OCI-LY7 (cell line): ENCODE data around the gene AFTPH. TPM values are rescaled to one million over a fixed set of nuclear protein-coding genes. Genes with fewer than 3 reads are reported as not detected.

Experiments used
- BruUV-seq: library from RNA; stranded (reverse); fragments of 400-500 nt; replicated peaks from 2 replicates; lab custom pipeline; 2021; lab: Mats Ljungman, UMichigan
- CTCF ChIA-PET: fragments of 300-600 bp; sonication (Branson Sonifier 250); formaldehyde crosslinking; loops from one replicate; lab custom pipeline; 2022; ENCODE audit warnings: antibody characterized with exemption; ENCODE audit not compliant: unreplicated experiment; lab: Charles Lee
- POLR2A ChIA-PET: fragments of 300-600 bp; sonication (Branson Sonifier 250); formaldehyde crosslinking; loops from one replicate; lab custom pipeline; 2022; ENCODE audit warnings: antibody characterized with exemption; lab: Charles Lee
- DNase-seq: peaks from one replicate; pipeline ENCODE4 v3.0.0-alpha.2; 2015; ENCODE audit warnings: low spot score
- H2AFZ ChIP-seq: fragments of 200-600 bp; sonication (generic), shearing (Covaris generic); 2 replicates; pipeline ENCODE4 v1.6.1; 2014; ENCODE audit warnings: mild to moderate bottlenecking, antibody characterized with exemption, low read length, moderate library complexity
- H3K27ac ChIP-seq: fragments of 200-600 bp; sonication (generic); 2 replicates; pipeline ENCODE4 v1.5.1; 2014; ENCODE audit warnings: mixed run types, low read depth, mild to moderate bottlenecking, moderate library complexity, low read length, inconsistent platforms; ENCODE audit not compliant: poor library complexity, severe bottlenecking
- H3K36me3 ChIP-seq: fragments of 200-600 bp; sonication (generic); 2 replicates; pipeline ENCODE4 v1.6.1; 2014; ENCODE audit warnings: mild to moderate bottlenecking, antibody characterized with exemption, low read length, moderate library complexity, mixed read lengths; ENCODE audit not compliant: insufficient read depth
- H3K4me1 ChIP-seq: fragments of 200-600 bp; sonication (generic); 2 replicates; pipeline ENCODE4 v1.5.1; 2014; ENCODE audit warnings: mild to moderate bottlenecking, low read length; ENCODE audit not compliant: insufficient read depth, poor library complexity, severe bottlenecking
- H3K4me2 ChIP-seq: fragments of 200-600 bp; sonication (generic); 2 replicates; pipeline ENCODE4 v1.6.1; 2014; ENCODE audit warnings: mild to moderate bottlenecking, low read length
- H3K4me3 ChIP-seq: fragments of 200-600 bp; sonication (generic); 2 replicates; pipeline ENCODE4 v1.5.1; 2014; ENCODE audit warnings: mild to moderate bottlenecking, low read depth, low read length; ENCODE audit not compliant: poor library complexity, severe bottlenecking
- H3K79me2 ChIP-seq: fragments of 200-600 bp; sonication (generic); 2 replicates; pipeline ENCODE4 v1.6.1; 2016; ENCODE audit warnings: low read depth, mild to moderate bottlenecking, low read length, moderate library complexity, mixed read lengths; ENCODE audit not compliant: insufficient read depth
- H3K9me2 ChIP-seq: fragments of 200-600 bp; sonication (generic); 2 replicates; pipeline ENCODE4 v1.6.1; 2016; ENCODE audit warnings: mild to moderate bottlenecking, low read length, mixed read lengths; ENCODE audit not compliant: insufficient read depth
- H3K9me3 ChIP-seq: fragments of 200-600 bp; sonication (generic); 2 replicates; pipeline ENCODE4 v1.6.1; 2014; ENCODE audit warnings: mild to moderate bottlenecking, mixed run types, low read length, mixed read lengths
- H4K20me1 ChIP-seq: fragments of 200-600 bp; sonication (generic); 2 replicates; pipeline ENCODE4 v1.6.1; 2014; ENCODE audit warnings: mild to moderate bottlenecking, antibody characterized with exemption, low read length, moderate library complexity, mixed read lengths; ENCODE audit not compliant: insufficient read depth
- EZH2phosphoT487 ChIP-seq: fragments of 200-600 bp; sonication (generic); IDR thresholded peaks from 2 replicates; pipeline ENCODE4 v1.6.1; 2018; ENCODE audit warnings: low read depth, borderline replicate concordance, mild to moderate bottlenecking, mixed run types, antibody characterized with exemption, low read length, moderate library complexity, mixed read lengths
- intact Hi-C: fragments of 100-400 bp; cut with micrococcal nuclease; formaldehyde crosslinking; loops from one replicate; pipeline ENCODE4 v1.10.0; 2022; ENCODE audit not compliant: unreplicated experiment
- total RNA-seq, 2 experiments: library from RNA; depleted of rRNA in 1 of 2; stranded (reverse); fragments of >200 nt in 1 of 2; shearing (Covaris generic) in 1 of 2; gene quantifications; 2 replicates each; pipeline ENCODE4 v1.2.3, GENCODE V29; 2014 to 2022
- TF ChIP-seq, protein P1 (sequence below): fragments of 200-600 bp; sonication (generic); conservative IDR thresholded peaks from 2 replicates; pipeline ENCODE4 v1.5.1; 2014; ENCODE audit warnings: mild to moderate bottlenecking, antibody characterized with exemption, low read length, moderate library complexity, mixed read lengths

AFTPH gene
- total RNA-seq, 2 experiments from 2014 or later: 30.0 to 40.6 TPM

DNA sequence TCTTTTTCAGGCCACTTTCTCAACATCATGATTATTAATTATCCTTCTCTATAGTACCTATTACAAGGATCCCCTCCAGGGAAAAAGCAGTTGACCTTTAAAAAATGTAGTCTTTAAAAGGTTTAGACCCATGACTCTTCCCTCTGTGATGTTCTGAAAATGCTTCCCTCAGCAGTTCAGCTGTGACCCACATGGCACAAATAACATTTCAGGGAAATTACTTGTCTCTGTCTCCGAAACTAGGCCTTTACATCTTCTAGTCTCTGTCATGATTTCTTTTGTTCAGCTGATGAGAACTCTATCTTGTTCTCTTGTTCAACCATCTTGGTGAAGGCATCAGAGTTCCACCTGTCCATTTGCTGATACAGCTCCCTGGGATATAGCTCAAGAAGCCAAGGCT lies 41.9 kb upstream of the AFTPH start:
- Histone ChIP-seq H3K4me2 (no peak overlapping the region), H3K9me2 (no peaks in the 10 kb centered on the region), H4K20me1 (no peaks in the 10 kb centered on the region), H3K27ac (no peak overlapping the region), H3K4me3 (no peak overlapping the region), H3K79me2 (no peaks in the 10 kb centered on the region), H3K9me3 (no peaks in the 10 kb centered on the region), H2AFZ (no peak overlapping the region), H3K36me3 (no peaks in the 10 kb centered on the region), H3K4me1 (no peaks in the 10 kb centered on the region)
- DNase-seq: no peak
- ChIA-PET POLR2A (interaction anchor here (0.5 to 0.7 kb wide), 2 partner anchors 32 to 459 kb away, joined by 3 to 4 read pairs; no protein-coding TSS in a partner anchor), CTCF (interaction anchor here (1.6 kb wide), 1 partner anchor 151 kb away, joined by 7 read pairs; no protein-coding TSS in a partner anchor)
- BruUV-seq: no TSS peak
- TF ChIP-seq EZH2phosphoT487: no peak
- TF ChIP-seq, protein P1, sequence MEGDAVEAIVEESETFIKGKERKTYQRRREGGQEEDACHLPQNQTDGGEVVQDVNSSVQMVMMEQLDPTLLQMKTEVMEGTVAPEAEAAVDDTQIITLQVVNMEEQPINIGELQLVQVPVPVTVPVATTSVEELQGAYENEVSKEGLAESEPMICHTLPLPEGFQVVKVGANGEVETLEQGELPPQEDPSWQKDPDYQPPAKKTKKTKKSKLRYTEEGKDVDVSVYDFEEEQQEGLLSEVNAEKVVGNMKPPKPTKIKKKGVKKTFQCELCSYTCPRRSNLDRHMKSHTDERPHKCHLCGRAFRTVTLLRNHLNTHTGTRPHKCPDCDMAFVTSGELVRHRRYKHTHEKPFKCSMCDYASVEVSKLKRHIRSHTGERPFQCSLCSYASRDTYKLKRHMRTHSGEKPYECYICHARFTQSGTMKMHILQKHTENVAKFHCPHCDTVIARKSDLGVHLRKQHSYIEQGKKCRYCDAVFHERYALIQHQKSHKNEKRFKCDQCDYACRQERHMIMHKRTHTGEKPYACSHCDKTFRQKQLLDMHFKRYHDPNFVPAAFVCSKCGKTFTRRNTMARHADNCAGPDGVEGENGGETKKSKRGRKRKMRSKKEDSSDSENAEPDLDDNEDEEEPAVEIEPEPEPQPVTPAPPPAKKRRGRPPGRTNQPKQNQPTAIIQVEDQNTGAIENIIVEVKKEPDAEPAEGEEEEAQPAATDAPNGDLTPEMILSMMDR: no peak
- intact Hi-C loops: no loop called here

DNA sequence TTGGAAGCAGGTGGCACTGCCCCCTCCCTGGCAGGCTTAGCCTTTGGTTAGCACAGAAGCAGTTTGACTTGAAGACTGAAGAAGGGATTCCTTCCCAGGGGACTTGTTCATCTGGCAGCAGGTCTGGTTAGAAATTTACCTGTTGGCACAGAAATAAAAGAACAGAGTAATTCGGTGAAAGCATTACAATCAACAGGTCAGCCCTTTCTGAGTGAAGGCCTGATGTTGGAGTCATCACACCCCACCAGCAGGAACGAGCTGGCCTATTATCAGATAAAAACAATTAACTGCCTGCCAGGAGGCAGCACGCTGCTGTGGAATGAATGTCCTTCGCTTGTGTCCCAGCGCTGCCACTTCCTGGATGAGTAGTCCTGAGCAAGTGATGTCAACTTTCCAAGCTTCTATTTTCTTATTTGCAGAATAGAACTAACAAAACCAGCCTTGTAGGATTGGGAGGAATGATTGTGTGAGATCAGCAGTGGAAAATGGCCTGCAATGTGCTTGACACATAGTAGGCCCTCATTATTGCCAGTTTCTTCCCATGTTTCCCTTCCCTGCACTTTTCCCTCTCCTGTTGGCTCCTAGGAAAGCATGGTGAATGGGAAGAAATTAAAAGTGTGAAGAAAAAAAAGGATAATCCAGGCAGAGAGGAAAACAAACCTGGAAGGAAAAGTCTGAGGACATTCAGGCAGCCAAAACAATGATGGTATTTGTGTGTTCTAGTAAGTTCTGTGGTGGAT lies 41.2 kb upstream of the AFTPH start:
- no peaks in the 10 kb centered on the region for H3K9me3 ChIP-seq
- H4K20me1 ChIP-seq: no peaks in the 10 kb centered on the region
- POLR2A ChIA-PET: interaction anchor here (0.7 kb wide), 1 partner anchor 31 kb away, joined by 4 read pairs; no protein-coding TSS in a partner anchor
- no peak overlapping the region for H2AFZ ChIP-seq
- no peak overlapping the region for H3K27ac ChIP-seq
- H3K36me3 ChIP-seq: no peaks in the 10 kb centered on the region
- H3K4me1 ChIP-seq: no peaks in the 10 kb centered on the region
- no peaks in the 10 kb centered on the region for H3K79me2 ChIP-seq
- no peak for TF ChIP-seq EZH2phosphoT487
- TF ChIP-seq, protein P1: no peak
- no peak overlapping the region for H3K4me2 ChIP-seq
- H3K9me2 ChIP-seq: no peaks in the 10 kb centered on the region
- CTCF ChIA-PET: interaction anchor here (1.6 kb wide), 1 partner anchor 152 kb away, joined by 7 read pairs; no protein-coding TSS in a partner anchor
- no TSS peak for BruUV-seq
- intact Hi-C loops: no loop called here
- H3K4me3 ChIP-seq: no peak overlapping the region
- no peak for DNase-seq

DNA sequence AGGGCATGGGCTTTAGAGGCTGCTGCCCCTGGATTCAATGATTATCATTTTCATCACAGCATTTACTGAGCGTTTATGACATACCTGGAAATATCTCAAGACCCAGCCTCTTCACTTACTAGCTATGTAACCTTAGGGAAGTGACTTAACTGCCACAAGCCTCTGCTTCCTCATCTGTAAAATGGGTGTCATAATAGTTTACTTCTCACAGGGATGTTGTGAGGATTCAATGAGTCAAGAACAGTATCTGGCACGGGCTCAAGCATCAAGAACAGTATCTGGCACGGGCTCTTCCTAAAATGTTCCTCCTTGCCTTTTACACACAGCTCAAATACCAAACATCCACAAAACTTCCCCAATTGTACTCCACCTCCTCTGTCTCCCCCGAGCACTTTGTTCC lies 38.8 kb upstream of the AFTPH start:
- Histone ChIP-seq H3K27ac (no peak overlapping the region), H3K9me2 (no peaks in the 10 kb centered on the region), H3K36me3 (no peaks in the 10 kb centered on the region), H2AFZ (no peak overlapping the region), H4K20me1 (no peaks in the 10 kb centered on the region), H3K4me2 (no peak overlapping the region), H3K4me3 (no peak overlapping the region), H3K9me3 (no peaks in the 10 kb centered on the region), H3K79me2 (no peaks in the 10 kb centered on the region), H3K4me1 (no peaks in the 10 kb centered on the region)
- no TSS peak for BruUV-seq
- intact Hi-C loops: no loop called here
- CTCF ChIA-PET: interaction anchor here (1.0 kb wide), 1 partner anchor 155 kb away, joined by 3 read pairs; no protein-coding TSS in a partner anchor
- no peak for TF ChIP-seq EZH2phosphoT487
- TF ChIP-seq, protein P1: no peak
- POLR2A ChIA-PET: interaction anchor here (0.5 to 0.6 kb wide), 3 partner anchors 154 to 549 kb away, joined by 3 read pairs; no protein-coding TSS in a partner anchor
- DNase-seq: no peak
